GM10248 (cell line): Measurements from ENCODE around the gene FYN.

Experiments
- CTCF ChIA-PET: fragments of 300-600 bp; sonication (Branson Sonifier 250); formaldehyde crosslinking; extraction: SDS; loops from one replicate; lab custom pipeline; 2021; ENCODE audit warnings: antibody characterized with exemption; lab: Yijun Ruan, JAX
- POLR2A ChIA-PET: fragments of 350-650 bp; sonication (Branson Sonifier 250); formaldehyde crosslinking; extraction: SDS; loops from one replicate; lab custom pipeline; 2020; ENCODE audit warnings: antibody characterized with exemption; lab: Yijun Ruan, JAX
- DNase-seq: peaks from one replicate; pipeline ENCODE4 v3.0.0; 2012; ENCODE audit errors: extremely low spot score
- CTCF ChIP-seq: IDR thresholded peaks from 2 replicates; pipeline ENCODE4 v1.5.1; 2012; ENCODE audit warnings: mild to moderate bottlenecking, low read depth; ENCODE audit errors: extremely low read depth, missing control alignments, control extremely low read depth

FYN gene

GRCh38 chr6:111686932-111687266, 186.4 kb downstream of the FYN start:
- DNase-seq: no peak
- CTCF ChIA-PET: interaction anchor here (1.1 to 2.4 kb wide), 2 partner anchors 9 to 23 kb away, joined by 4 to 7 read pairs; no protein-coding TSS in a partner anchor
- TF ChIP-seq CTCF: no peak
- POLR2A ChIA-PET: no interaction called here

- TF ChIP-seq CTCF: no peak
- POLR2A ChIA-PET: no interaction called here
- CTCF ChIA-PET: interaction anchor here (1.0 to 4.8 kb wide), 4 partner anchors 9 to 476 kb away, joined by 3 to 27 read pairs (median 6); a partner anchor contains a TSS
- DNase-seq: no peak
Measured at GRCh38 chr6:111686249-111686931, 186.9 kb downstream of the FYN start.

- ChIA-PET CTCF (interaction anchor here (1.0 to 4.8 kb wide), 4 partner anchors 10 to 477 kb away, joined by 3 to 27 read pairs (median 6); a partner anchor contains a TSS), POLR2A (no interaction called here)
- TF ChIP-seq CTCF: no peak
- no peak for DNase-seq
Measured at GRCh38 chr6:111685526-111685925, 187.7 kb downstream of the FYN start.

- CTCF ChIA-PET: interaction anchor here (4.8 kb wide), 1 partner anchor 10 kb away, joined by 27 read pairs; no protein-coding TSS in a partner anchor
- TF ChIP-seq CTCF: no peak
- POLR2A ChIA-PET: no interaction called here
- DNase-seq: no peak
Measured at GRCh38 chr6:111685058-111685457, 188.2 kb downstream of the FYN start.

GRCh38 chr6:111683749-111684267, 189.4 kb downstream of the FYN start:
- no peak for TF ChIP-seq CTCF
- CTCF ChIA-PET: interaction anchor here (4.8 kb wide), 1 partner anchor 11 kb away, joined by 27 read pairs; no protein-coding TSS in a partner anchor
- POLR2A ChIA-PET: no interaction called here
- no peak for DNase-seq

- ChIA-PET POLR2A (no interaction called here), CTCF (interaction anchor here (1.7 to 4.8 kb wide), 2 partner anchors 12 to 17 kb away, joined by 4 to 27 read pairs; no protein-coding TSS in a partner anchor)
- no peak for TF ChIP-seq CTCF
- no peak for DNase-seq
Measured at GRCh38 chr6:111683157-111683556, 190.1 kb downstream of the FYN start.
